ENCODE measurements around the gene USP46.

Gene USP46

GRCh38 chr4:52614241-52614640 lies 44.9 kb downstream of the USP46 start:
- DNase-seq: no peak

GRCh38 chr4:52612341-52612740 lies 46.8 kb downstream of the USP46 start:
- DNase-seq: no peak

GRCh38 chr4:52611030-52611555 lies 48.0 kb downstream of the USP46 start:
- DNase-seq: no peak

GRCh38 chr4:52606726-52607125 lies 52.4 kb downstream of the USP46 start:
- no peak for DNase-seq

- DNase-seq: no peak
Measured at GRCh38 chr4:52606040-52606439, 53.1 kb downstream of the USP46 start.

GRCh38 chr4:52604215-52604614 lies 54.9 kb downstream of the USP46 start:
- no peak for DNase-seq

GRCh38 chr4:52600275-52600674 lies 58.8 kb downstream of the USP46 start:
- no peak for DNase-seq

- no peak for DNase-seq
Measured at GRCh38 chr4:52595001-52595400, 64.1 kb downstream of the USP46 start.

- no peak for DNase-seq
Measured at GRCh38 chr4:52592287-52592686, 66.8 kb downstream of the USP46 start.

GRCh38 chr4:52588771-52589591 lies 70.1 kb downstream of the USP46 start:
- DNase-seq: no peak

GRCh38 chr4:52588097-52588496 lies 71.0 kb downstream of the USP46 start:
- DNase-seq: peak in 1 of 2 donors; percentile 12

- no peak for DNase-seq
Measured at GRCh38 chr4:52586069-52586468, 73.0 kb downstream of the USP46 start.

- DNase-seq: no peak
Measured at GRCh38 chr4:52585379-52585778, 73.7 kb downstream of the USP46 start.

- DNase-seq: no peak
Measured at GRCh38 chr4:52579602-52580272, 79.4 kb downstream of the USP46 start.

- no peak for DNase-seq
Measured at GRCh38 chr4:52578951-52579350, 80.2 kb downstream of the USP46 start.

GRCh38 chr4:52577624-52577962 lies 81.5 kb downstream of the USP46 start:
- DNase-seq: no peak

GRCh38 chr4:52576961-52577623 lies 82.0 kb downstream of the USP46 start:
- DNase-seq: no peak

GRCh38 chr4:52576326-52576725 lies 82.8 kb downstream of the USP46 start:
- no peak for DNase-seq

GRCh38 chr4:52575406-52575805 lies 83.7 kb downstream of the USP46 start:
- no peak for DNase-seq

- no peak for DNase-seq
Measured at GRCh38 chr4:52574036-52574435, 85.1 kb downstream of the USP46 start.

- DNase-seq: no peak
Measured at GRCh38 chr4:52573551-52573950, 85.5 kb downstream of the USP46 start.

GRCh38 chr4:52572936-52573485 lies 86.1 kb downstream of the USP46 start:
- DNase-seq: no peak

- no peak for DNase-seq
Measured at GRCh38 chr4:52568351-52568750, 90.8 kb downstream of the USP46 start.

Measured in inflammatory macrophage treated with lipopolysaccharide for 1 hour (primary cell).